IPS-18c (cell line): ENCODE results near the gene FHAD1.

ENCODE experiments used
- H3K4me3 ChIP-seq: 2 replicates; pipeline ENCODE4 v1.7.0; 2013; ENCODE audit warnings: low read depth, mild to moderate bottlenecking, low read length, moderate library complexity; ENCODE audit not compliant: insufficient read depth
- H3K9me3 ChIP-seq: one replicate; pipeline ENCODE4 v1.6.1; 2013; ENCODE audit warnings: mild to moderate bottlenecking, low read length, moderate library complexity; ENCODE audit not compliant: control insufficient read depth, insufficient read depth

FHAD1 gene

GRCh38 chr1:15343729-15344128 is 96.7 kb downstream of the FHAD1 start:
- Histone ChIP-seq H3K9me3 (peaks cover 2% of the 10 kb centered on the region), H3K4me3 (no peak overlapping the region)

DNA sequence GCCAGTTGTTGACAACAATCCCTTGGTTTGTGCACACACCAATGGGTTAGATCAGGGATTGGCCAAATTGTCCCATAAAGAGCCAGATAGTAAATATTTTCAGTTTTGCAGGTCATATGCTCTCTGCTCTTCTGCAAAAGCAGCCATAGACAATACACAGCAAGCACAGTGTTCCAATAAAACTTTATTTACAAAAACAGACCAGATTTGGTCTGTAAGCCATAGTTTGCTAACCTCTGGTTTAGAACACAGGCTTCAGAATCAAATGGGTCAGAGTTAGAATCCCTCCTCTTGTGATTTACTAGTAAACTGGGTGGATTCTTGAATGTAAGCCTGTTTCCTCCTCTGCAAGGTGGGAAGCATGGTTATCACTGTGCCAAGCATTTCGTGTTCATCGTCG is 97.4 kb downstream of the FHAD1 start:
- H3K4me3 ChIP-seq, result no peak overlapping the region
- H3K9me3 ChIP-seq, result peaks cover 2% of the 10 kb centered on the region

DNA sequence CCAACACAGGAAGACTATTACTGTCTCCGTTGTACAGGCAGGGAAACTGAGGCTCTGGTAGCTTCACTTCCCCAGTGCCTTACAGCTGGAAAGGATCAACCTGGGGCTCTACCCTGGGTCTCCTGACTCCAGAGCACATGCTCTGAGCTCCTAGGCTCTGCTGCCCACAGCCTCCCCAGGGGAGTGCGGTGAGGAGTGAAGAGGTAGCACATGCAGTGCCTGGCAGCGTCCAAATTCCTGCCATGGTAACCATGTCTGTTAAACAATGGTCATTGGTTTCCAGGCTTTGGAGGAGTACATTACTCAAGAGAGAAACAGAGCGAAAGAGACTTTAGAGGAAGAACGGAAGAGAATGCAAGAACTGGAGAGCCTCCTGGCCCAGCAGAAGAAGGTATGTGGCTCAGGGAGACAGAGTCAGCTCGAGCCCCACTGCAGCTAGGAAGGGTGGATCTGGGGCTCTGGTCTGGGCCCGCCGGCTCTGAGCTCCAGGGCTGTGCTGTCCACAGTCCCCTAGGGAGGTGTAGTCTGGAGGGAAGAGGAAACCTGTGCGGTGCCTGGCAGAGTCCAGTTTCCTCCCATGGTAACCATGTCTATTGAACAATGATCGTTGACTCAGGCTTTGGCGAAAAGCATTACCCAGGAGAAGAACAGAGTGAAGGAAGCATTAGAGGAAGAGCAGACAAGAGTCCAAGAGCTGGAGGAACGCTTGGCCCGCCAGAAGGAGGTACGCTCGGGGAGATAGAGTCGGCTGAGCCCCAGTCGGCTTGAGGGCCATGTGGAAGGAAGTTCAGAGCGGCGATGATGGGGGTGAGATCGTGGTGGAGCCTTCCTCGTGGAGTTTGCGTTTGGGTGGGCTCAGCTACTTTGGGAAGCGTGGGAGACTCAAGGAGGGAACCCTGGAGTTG is 98.0 kb downstream of the FHAD1 start:
- H3K4me3 ChIP-seq, result no peak overlapping the region
- peaks cover 2% of the 10 kb centered on the region for H3K9me3 ChIP-seq

DNA sequence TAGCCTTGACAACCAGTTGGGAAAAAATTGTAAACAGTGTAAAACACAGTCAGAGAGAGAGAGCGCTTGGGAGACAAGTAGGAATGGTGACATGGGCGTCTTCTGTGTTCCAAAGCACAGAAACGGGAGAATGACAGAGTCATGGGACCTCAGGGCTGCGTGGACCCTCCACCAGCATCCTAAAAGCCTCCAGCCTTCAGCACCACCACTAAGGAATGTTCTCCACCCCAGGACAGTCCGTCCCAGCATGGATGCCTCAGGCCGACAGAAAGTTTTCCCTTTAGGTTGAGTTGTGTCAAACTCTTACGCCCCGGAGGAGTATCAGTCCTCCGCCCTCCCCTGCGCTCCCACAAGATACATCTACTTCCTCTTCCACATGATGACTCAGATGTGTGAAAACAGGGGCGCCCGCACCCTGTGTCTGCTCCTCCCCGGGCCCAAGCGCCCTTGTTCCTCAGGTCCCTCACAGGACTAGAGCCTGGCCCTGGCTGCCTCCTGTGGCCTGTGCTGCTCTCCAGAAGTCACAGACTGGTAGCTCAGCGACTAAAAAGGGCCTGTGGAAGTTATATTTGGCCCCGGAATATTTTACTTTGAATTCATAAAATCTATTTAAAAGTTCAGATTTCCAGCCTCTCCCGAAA is 98.8 kb downstream of the FHAD1 start:
- H3K4me3 ChIP-seq, result no peak overlapping the region
- H3K9me3 ChIP-seq, result peaks cover 2% of the 10 kb centered on the region

DNA sequence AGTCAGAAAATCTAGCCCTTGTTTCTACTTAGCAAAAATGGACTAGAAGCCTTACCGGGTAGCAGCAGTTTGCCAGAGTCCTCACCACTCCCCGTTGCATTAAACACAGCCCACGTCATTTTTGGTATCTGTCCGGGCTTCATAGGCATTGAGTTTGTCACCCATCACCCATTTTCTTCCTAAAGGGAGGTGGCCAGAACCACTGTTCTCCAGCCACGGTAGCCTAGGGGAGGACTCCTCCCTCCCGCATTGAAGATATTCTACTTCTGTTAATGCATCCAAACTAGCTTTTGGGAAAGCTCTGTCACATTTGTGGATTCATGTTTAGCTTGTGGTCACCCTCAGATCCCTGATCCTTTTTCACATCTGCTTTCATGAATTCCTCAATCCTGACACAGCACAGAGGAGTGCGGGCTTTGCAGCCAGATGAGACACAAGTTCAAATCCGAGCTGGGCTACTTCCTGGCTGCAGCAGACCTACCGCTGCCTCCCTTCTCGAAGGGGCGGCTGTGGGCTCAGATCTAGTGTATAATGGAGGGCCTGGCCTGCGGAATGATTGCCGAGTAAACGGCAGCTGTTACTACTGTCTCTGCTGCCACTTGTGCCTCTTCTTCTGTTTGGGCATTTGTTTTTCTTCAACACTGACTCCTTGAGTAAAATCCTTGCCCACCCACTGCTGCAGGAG is 99.5 kb downstream of the FHAD1 start:
- no peaks in the 10 kb centered on the region for H3K9me3 ChIP-seq
- H3K4me3 ChIP-seq, result no peak overlapping the region

DNA sequence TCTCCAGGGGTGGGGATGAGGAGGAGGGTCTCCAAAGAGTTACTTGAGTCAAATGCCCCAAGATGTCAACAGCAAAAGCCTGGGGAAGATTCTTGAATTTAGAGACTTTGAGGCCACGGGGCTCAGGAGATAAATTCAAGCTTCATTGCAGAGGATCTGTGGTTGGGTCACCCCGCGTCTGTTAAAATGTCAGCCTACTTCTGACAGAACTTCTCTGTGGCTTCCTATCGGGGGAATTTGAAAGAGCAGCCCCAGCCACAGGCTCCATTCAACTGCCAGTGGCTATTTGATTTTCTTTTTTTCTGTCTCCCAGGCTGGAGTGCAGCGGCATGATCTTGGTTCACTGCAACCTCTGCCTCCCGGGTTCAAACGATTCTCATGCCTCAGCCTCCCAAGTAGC is 100.2 kb downstream of the FHAD1 start:
- no peaks in the 10 kb centered on the region for H3K9me3 ChIP-seq
- no peak overlapping the region for H3K4me3 ChIP-seq

DNA sequence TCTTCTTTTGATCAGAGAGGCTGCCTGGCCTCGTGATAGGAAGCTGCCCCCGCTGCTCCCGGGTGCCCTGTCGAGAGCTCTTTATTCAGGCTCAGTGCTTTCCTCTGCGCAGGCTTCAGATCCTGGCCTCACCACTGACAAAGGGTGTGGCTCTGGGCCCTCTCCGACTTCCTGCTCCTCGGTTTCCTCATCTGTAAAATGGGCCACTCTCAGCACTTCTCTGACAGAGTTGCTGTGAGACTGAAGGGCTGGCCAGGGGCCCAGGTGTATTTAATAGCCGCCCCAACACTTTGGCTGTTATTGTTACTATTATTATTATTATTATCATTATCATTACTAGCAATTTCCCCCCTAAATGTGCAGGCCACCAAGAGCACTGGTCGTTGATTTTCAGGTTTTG is 101.6 kb downstream of the FHAD1 start:
- H3K4me3 ChIP-seq, result no peak overlapping the region

DNA sequence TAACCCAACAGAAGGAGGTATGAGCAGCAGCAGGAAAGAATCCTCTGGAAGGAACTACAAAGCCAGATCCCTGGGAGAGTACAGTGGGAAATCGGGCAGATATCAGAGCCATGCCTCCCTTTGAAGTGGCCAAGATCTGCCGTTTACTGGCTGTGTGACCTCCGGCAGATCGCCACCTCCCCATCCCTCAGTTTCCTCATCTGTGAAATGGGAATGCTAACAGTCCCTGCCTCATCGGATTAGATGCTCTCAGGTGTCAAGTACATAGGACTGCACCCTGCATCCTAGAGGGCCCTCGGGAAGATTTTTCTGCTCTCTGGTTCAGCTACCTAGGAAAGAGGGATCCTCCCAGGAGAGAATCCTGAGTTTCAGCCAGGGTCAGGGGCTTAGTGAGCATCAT is 102.1 kb downstream of the FHAD1 start:
- no peaks in the 10 kb centered on the region for H3K9me3 ChIP-seq

More for the DNA sequence above, 101.6 kb downstream of the FHAD1 start:
- no peaks in the 10 kb centered on the region for H3K9me3 ChIP-seq

GRCh38 chr1:15350151-15350550 is 103.1 kb downstream of the FHAD1 start:
- no peaks in the 10 kb centered on the region for H3K9me3 ChIP-seq
- H3K4me3 ChIP-seq, result no peak overlapping the region

More for the DNA sequence above, 102.1 kb downstream of the FHAD1 start:
- H3K4me3 ChIP-seq, result no peak overlapping the region

DNA sequence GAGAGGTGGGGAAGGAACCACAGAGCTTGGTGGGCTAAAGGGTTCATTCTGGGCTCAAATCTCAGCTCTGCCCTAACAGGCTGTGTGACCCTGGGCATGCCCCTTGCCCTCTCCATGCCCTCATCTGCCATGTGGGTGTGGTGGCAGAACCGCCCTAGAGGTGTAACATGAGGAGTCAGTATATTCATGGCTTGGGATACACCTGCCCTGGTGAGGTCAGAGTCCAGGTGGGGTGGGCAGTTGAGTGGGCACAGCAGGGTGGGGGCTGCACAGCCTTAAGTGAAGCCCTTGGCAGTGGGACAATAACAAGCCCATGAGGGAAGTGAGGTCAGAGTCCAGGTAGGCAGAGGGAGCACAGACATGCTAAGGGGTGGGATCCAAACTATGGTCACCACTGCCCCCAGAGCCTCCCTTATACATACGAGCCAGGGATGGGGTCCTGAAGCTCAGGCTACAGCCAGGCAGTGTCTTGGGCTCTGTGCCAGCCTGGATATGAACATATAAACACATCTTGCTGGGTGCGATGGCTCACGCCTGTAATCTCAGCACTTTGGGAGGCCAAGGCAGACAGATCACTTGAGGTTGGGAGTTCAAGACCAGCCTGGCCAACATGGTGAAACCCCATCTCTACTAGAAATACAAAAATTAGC is 103.7 kb downstream of the FHAD1 start:
- H3K9me3 ChIP-seq, result no peaks in the 10 kb centered on the region
- no peak overlapping the region for H3K4me3 ChIP-seq

- Histone ChIP-seq H3K4me3 (no peak overlapping the region), H3K9me3 (no peaks in the 10 kb centered on the region)
These were observed 104.3 kb downstream of the FHAD1 start for GRCh38 chr1:15351310-15351709.

DNA sequence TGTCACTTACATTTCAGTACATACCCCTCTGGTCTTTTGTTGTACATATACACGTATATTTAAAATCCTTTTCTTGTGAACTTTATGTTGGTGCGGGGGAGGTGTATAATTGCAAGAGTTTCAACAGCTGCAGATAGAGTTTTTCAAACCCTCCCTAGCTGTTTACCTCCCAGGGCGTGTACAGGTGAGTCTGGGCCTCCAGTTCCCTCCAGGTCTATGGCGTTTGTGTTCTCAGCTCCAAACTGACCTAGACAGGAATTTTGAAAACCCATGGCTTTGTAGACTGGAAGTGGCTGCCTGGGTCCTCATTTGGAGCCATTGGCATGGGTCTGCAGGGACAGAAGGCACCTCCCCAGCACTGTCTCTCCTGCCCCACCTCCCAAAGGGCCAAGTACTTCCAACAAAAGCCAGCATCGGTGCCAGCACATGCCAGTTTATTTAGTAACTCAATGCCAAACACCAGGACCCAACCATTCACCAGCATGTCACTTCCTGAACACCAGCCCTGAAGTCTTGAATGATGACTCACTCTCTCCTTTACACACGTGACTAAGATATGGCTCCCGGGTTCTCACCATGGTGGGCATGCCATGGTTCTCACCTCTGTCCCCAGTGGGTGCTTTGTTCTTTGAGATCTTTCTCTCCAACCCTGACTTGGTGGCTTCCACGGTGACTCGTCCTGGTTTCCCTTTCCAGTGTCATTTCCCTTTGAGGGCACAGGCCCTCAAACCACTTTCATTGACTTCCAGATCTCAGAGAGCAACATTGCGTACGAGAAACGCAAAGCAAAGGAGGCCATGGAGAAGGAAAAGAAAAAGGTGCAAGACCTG is 105.3 kb downstream of the FHAD1 start:
- Histone ChIP-seq H3K4me3 (no peak overlapping the region), H3K9me3 (no peaks in the 10 kb centered on the region)

GRCh38 chr1:15353839-15354579 is 107.0 kb downstream of the FHAD1 start:
- H3K9me3 ChIP-seq, result no peaks in the 10 kb centered on the region
- H3K4me3 ChIP-seq, result no peak overlapping the region

DNA sequence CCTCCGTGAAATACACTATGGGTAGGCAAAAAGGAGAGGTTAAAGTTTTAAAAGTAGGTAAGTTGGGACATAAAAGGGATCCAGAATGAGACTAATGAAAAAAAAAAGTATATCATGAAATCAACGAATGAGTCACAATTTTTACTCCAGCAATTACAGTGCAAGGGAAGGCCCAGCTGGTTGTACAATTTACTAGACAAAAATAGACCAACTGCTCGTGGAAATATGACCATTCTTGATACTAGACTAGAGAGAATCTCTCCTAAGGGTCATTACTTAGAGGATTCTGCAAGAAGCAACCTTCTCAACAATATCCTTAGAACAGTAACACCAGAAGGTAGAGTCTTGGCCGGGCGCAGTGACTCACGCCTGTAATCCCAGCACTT is 107.5 kb downstream of the FHAD1 start:
- Histone ChIP-seq H3K9me3 (no peaks in the 10 kb centered on the region), H3K4me3 (no peak overlapping the region)

DNA sequence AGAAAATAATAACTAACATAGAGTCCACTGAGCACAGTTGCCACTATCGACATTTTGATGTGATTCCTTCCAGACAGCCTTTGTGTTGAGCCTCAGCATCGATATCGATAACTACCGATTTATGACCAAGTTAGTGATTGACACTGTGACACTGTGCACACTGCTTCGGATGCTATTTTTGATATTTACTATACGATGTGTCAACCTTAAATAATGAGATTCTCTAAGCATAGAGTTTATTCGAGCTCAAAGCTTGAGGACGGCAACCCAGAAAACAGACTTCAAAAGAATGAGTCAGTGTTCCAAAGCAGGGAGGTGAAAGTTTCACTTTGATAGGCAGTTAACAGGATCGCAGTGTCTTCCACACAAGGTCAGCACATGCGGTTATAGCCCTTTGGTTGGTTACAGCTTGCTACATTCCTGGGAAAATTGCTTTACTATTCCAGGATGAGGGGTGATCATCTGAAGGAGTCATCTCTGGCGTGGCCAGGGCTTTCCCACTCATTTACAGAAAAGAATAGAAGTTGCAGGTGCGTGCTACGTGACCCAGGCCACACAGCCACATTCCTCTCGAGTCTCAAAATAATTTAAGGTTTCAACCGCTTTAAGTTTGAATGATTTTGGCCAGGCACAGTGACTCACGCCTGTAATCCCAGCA is 109.1 kb downstream of the FHAD1 start:
- Histone ChIP-seq H3K9me3 (no peaks in the 10 kb centered on the region), H3K4me3 (no peak overlapping the region)
